Bone marrow (tissue), 2 donors: Measurements from ENCODE around the gene NPPB.
"Not testable (repeated sequence)": the region's sequence is repeated elsewhere in the genome, so short reads cannot be mapped to it uniquely, and the experiment has no call there.

Experiments used
- DNase-seq, 2 donors: peaks; one replicate each; lab custom pipeline; 2025; lab: John Stamatoyannopoulos, UW

NPPB gene

GRCh38 chr1:11858613-11858967, at the start of gene NPPB:
Gene NPPB (minus strand): TSS chr1:11858945. CDS start chr1:11858833, 112 bp downstream.
- DNase-seq = no peak

- DNase-seq = peak; percentile 73 to 94
These were observed 49.4 kb upstream of the NPPB start for GRCh38 chr1:11908095-11908675.

GRCh38 chr1:11907275-11908094, 48.7 kb upstream of the NPPB start:
- peak; percentile 55 to 96 for DNase-seq

- DNase-seq = no peak
These were observed 48.1 kb upstream of the NPPB start for GRCh38 chr1:11906870-11907269.

- no peak for DNase-seq
These were observed 46.2 kb upstream of the NPPB start for GRCh38 chr1:11904978-11905377.

GRCh38 chr1:11904156-11904555, 45.4 kb upstream of the NPPB start:
- DNase-seq = not testable (repeated sequence)

- DNase-seq = no peak
These were observed 44.5 kb upstream of the NPPB start for GRCh38 chr1:11903210-11903609.

GRCh38 chr1:11901446-11901845, 42.7 kb upstream of the NPPB start:
- DNase-seq = not testable (repeated sequence)

- DNase-seq = no peak
These were observed 40.2 kb upstream of the NPPB start for GRCh38 chr1:11898831-11899467.

- DNase-seq = no peak
These were observed 39.5 kb upstream of the NPPB start for GRCh38 chr1:11898086-11898785.

- DNase-seq = not testable (repeated sequence)
These were observed 35.8 kb upstream of the NPPB start for GRCh38 chr1:11894501-11894900.

- peak in 1 of 2 donors; percentile 14 for DNase-seq
These were observed 35.1 kb upstream of the NPPB start for GRCh38 chr1:11893907-11894251.

GRCh38 chr1:11891433-11892186, 32.9 kb upstream of the NPPB start:
- DNase-seq = no peak

GRCh38 chr1:11888877-11889208, 30.1 kb upstream of the NPPB start:
- DNase-seq = no peak

GRCh38 chr1:11888206-11888876, 29.6 kb upstream of the NPPB start:
- DNase-seq = no peak

- DNase-seq = no peak
These were observed 28.9 kb upstream of the NPPB start for GRCh38 chr1:11887666-11888007.

GRCh38 chr1:11886986-11887665, 28.4 kb upstream of the NPPB start:
- no peak for DNase-seq

- DNase-seq = no peak
These were observed 27.2 kb upstream of the NPPB start for GRCh38 chr1:11885916-11886315.

- DNase-seq = no peak
These were observed 24.2 kb upstream of the NPPB start for GRCh38 chr1:11882814-11883538.

GRCh38 chr1:11881749-11882441, 23.1 kb upstream of the NPPB start:
- no peak for DNase-seq
